ENCODE results near the gene ZNF474.

DNA sequence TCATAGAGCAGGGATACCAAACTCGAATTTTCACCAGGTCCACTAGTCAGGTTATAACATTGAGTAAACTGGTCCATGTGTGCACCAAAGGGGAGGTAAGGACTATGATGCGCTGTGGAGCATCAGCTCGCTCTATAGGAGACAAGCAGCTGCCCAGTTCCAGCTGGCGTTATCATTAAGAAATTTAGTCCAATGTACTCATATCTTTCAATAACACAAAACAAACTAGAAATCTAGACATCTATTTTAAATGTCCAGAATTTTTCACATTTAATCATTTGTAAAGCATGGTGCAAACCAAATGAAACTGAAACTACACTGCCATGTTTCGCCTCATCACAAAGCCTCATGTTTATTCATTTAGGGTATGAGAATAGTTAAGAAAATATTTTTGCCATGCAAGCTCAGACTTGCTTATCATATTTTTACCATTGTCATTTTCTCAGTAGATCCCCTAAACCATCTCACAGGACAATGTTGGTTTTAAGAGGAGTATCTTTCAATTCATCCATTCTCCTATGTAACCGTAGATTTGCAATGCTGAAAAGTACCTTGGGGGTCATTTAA lies 50.9 kb downstream of the ZNF474 start:
- no peak for TF ChIP-seq CTCF (IDR thresholded peaks at IDR 0.05; ENCODE audit: low read depth, low read length)
- TF ChIP-seq POLR2A (IDR thresholded peaks at IDR 0.05; ENCODE audit: extremely low read depth, insufficient read length), result no peak
- no peak for TF ChIP-seq MYC (IDR thresholded peaks at IDR 0.05; ENCODE audit: low read depth, low read length)
- TF ChIP-seq MAX (IDR thresholded peaks at IDR 0.05; ENCODE audit: low read depth, low read length), result no peak
